RPMI8226 (cell line): ENCODE measurements around the gene CETP.
"Not testable (repeated sequence)": the region's sequence is repeated elsewhere in the genome, so short reads cannot be mapped to it uniquely, and the experiment has no call there.

Experiments
- DNase-seq: peaks from one replicate; pipeline ENCODE4 v3.0.0-alpha.2; 2015

The CETP gene

GRCh38 chr16:56982695-56983094, 20.9 kb downstream of the CETP start:
- DNase-seq = no peak

- no peak for DNase-seq
Observed at GRCh38 chr16:56983211-56983751, 21.5 kb downstream of the CETP start.

DNA sequence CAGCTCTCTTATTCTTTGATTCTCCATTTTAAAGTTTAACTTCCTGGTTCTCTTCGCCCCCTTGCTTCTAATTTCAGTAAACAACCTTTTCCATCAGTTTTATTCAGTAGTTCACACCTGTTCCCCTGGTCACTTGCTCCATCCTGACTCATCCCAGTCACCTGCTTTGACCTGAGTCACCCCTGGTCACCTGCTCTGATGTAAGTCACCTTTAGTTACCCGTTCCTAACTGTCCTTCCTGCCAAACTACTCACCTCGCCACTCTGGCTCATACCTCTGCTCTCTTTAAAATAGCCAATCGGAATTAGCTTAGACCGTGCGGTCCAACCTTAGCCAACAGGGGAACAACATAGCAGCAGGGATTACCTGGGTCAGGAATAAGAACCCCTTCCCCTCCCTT, 22.9 kb downstream of the CETP start:
- DNase-seq = no peak

DNA sequence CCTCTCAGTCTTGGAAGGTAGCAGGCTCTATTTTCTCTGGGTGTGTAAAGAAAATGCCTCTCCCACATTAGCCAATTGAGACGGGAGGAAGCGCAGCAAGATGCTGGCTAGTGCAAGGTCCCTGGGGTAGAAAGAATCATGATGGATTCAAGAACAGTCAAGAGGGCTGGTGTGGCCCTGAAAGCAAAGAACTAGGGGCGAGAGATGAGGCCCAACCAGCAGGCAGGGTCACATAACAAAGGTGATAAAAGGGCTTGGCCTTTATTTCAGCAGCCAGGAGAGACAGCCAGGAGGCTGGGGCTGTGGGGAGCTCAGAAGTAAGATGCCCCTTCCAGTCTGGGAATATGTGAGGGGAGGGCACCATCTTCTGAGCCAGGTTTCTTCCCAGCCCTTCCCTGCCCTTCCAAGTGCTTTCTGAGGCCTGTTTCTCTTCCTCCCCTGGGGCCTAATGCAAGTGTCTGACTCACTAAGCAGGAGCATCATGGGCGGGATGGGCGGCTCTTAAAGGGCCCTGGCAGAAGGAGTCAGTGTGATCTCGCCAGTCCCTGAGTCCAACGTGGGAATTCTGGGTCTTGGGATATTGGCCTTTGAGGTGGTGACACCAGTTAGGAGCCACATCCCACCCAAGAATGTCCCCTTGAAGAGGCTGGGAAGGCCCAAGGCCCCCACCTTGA, 23.7 kb downstream of the CETP start:
- no peak for DNase-seq

GRCh38 chr16:56985962-56986360, 24.2 kb downstream of the CETP start:
- no peak for DNase-seq

- no peak for DNase-seq
Observed at GRCh38 chr16:56986361-56986760, 24.6 kb downstream of the CETP start.

DNA sequence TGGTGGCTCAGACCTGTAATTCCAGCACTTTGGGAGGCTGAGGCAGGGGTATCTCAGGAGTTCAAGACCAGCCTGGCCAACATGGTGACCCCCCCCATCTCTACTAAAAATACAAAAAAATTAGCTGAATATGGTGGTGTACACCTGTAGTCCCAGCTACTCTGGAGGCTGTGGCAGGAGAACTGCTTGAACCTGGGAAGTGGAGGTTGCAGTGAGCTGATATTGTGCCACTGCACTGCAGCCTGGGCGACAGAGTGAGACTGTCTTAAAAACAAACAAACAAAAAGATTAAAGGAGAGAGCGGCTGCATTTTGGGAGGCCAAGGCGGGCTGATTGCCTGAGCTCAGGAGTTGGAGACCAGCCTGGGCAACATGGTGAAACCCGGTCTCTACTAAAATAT, 25.2 kb downstream of the CETP start:
- not testable (repeated sequence) for DNase-seq

DNA sequence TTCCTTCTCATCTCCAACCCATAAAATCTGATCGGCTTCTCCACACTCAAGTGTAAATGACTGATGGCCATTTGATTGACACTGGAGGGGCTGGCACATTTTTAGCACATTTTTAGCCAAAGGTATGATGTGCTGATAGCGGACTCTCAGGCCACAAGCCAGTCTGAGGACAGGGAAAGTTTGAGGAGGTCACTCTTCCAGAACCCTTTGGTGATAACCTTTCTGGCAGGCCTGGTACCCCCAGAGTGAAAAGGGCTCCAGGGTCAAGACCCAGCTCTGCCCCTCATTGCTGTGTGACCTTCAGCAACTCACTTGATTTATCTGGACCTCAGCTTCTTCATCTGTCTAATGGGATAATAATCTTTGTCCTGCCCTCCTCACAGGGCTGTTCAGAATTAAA, 25.9 kb downstream of the CETP start:
- DNase-seq = no peak

- no peak for DNase-seq
Observed at GRCh38 chr16:56988161-56988947, 26.6 kb downstream of the CETP start.

DNA sequence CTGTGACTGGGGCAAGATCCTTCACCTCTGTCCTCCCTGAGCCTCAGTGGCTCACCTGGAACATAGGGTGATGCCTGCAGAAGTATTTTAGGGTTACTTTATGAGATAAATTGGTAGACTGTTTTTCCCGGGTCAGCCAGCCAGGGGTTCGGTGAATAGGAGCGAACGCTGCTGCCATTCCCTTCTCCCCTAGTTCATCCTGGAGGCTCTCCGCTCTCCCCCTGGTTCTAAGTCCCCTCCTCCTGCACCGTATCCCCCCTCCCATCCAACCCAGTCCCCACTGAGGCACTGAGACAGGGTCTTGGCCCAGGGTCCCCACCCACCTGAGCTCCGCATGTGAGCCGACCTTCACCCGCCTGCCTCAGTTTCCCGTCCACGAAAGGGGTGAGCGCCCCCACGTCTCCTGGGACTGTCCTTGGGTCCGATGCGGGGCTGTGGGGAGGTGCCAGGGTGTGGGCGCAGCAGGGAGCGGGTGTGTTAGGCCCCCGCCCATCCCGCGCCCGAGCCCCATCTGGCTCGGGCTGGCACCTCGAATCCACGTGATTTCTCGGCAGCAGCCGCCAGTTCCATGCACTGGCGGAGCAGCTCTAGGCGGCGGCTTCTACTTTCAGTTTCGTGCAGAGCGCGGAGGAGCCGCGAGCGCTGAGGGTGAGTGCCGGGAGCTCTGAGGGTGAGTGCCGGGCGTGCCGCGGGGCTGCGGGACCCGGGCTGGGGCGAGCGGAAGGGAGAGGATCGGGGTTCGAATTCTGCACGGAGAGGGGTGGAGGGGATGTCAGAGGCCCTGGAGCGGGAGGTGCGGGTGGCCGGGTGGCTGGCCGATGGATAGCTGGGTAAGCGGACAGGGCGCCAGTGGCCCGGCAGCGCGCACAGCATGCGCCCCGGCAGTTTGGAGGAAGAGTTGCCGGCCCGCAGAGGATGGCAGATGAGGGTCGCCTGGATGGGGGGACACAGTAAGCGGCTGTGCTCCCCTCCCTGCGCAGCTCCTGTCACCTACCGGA, 27.5 kb downstream of the CETP start, which contains the start of gene NLRC5:
NLRC5 (plus strand) TSS at position 610 of the 998 bp plus-strand sequence. CDS start 31,156 bp downstream, outside the sequence.
- DNase-seq = peak; percentile 97

- no peak for DNase-seq
Observed at GRCh38 chr16:56989988-56990387, 28.2 kb downstream of the CETP start.

GRCh38 chr16:56990407-56991286, 28.9 kb downstream of the CETP start:
- DNase-seq = peak; percentile 40

- DNase-seq = not testable (repeated sequence)
Observed at GRCh38 chr16:56992431-56992830, 30.7 kb downstream of the CETP start.

- no peak for DNase-seq
Observed at GRCh38 chr16:56993204-56993603, 31.5 kb downstream of the CETP start.

DNA sequence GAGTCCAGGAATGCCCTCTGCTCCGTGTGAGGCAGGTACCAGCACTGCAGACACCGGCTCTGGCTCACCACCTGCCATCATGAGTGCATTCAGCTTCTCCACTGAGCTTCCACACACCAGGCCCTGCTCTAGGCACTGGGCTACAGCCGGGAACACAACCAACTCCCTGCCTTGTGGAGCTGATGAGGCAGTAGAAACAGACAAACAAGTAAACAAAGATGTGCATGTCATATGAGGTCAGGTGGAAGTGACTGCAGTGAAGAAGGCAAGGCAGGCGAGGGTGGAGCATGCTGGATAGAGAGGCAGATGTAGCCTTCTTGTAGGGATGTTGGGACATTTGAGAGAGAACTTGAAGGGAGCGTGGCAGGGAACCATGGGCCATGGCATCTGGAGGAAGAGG, 32.6 kb downstream of the CETP start:
- DNase-seq = no peak

DNA sequence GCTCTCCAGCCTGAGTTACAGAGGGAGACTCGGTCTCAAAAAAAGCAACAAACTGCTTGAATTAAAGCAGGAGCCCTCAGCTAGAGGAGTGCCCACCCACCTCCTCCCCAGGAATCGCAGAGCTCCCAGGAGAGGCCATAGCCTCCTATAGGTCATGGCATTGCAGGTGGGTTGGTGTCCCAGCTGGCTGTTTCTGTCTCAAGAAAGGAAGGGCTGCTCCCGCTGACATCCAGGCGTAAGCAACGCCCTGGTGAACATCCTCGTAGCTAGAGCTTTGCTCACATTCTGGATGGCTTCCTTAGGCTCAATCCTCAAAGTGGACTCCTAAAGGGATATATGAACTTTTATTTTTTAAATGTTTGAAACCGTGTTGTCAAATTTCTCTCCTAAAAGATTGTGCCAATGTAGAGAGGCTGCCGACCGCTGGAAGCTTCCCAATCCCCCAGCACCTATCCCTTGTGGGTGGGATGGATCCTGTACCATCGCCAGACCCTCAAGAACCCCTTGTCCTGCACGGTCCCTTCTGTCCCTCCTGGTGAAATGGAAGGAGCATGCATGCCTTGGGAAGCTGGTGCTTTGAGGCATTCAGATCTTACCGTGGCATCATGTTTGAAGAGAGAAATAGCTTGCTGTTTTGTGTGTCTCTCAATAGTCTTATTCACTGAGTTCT, 33.5 kb downstream of the CETP start:
- no peak for DNase-seq

- DNase-seq = no peak
Observed at GRCh38 chr16:56997264-56997663, 35.5 kb downstream of the CETP start.

- DNase-seq = no peak
Observed at GRCh38 chr16:56997931-56998330, 36.2 kb downstream of the CETP start.

DNA sequence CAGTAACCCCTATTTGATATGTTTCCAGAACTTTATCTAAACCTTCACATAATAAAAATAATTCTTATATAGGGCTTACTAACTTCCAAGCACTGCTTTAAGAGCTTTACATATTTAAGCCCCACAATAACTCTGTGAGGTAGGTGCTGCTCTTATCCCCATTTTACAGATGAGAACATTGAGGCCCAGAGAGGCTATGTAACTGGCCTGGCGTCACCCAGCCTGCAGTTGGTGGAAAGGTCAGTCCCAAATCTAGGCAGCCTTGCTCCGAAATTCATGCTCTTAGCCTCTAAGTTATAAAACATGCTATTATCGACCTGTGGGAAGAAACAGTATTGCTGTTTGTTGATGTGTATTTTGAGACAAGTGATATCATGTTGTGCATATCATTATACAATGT, 36.6 kb downstream of the CETP start:
- DNase-seq = no peak

DNA sequence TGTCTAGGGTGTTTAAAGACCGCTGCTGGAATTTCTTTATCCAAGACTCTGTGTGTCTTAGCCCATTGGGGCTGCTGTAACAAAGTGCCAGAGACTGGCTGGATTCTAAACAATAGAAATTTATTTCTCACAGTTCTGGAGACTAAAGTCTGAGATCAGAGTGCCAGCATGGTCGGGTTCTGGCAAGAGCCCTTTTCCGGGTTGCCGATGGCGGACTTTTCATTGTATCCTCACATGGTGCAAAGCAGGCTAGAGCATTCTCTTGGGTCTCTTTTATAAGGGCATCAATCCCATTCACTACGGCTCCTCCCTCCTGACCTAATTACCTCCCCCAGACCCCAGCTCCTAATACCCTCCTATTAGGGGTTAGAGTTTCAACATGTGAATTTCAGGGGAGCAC, 37.1 kb downstream of the CETP start:
- DNase-seq = no peak
